Measurements from ENCODE around the gene SDF4.

GRCh38 chr1:1272341-1273208 lies 40.8 kb upstream of the SDF4 start:
- TF ChIP-seq CTCF (IDR thresholded peaks at IDR 0.05; ENCODE audit: low read depth, low read length, poor library complexity, severe bottlenecking): no peak
- TF ChIP-seq EZH2phosphoT487 (IDR thresholded peaks at IDR 0.05; ENCODE audit: borderline replicate concordance, low read length): no peak
